GM19372 (cell line): ENCODE measurements around the gene CCDC178.
A peak's percentile ranks its signal among the peaks of the same experiment; 100 is the strongest.
"Not testable (repeated sequence)": the region's sequence is repeated elsewhere in the genome, so short reads cannot be mapped to it uniquely, and the experiment has no call there.

Experiments
- ATAC-seq: cut with Tn5 transposase; IDR thresholded peaks from one replicate; pipeline ENCODE4 v1.9.1; 2021; ENCODE audit warnings: mild to moderate bottlenecking, low read depth, moderate library complexity; ENCODE audit not compliant: unreplicated experiment

The CCDC178 gene

DNA sequence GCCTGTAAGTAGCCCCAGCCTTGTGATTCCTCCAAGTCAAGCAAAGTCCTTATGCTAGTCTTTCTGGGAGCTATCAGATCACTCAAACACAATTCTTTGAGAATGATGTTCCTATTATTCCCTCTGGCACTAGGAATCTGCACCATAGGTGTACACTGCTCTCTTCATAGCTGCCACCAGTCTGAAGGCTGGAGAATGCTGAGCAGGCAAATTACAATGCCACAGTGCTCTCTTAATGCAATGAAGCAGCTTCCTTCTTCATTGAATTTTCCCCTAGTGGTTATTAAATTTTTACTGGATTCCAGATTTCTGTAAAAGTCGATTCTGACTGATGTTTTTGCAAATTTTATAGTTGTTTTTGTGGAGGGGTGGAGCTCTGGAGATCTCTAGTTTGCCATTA, 84.8 kb downstream of the CCDC178 start:
- ATAC-seq: no peak

DNA sequence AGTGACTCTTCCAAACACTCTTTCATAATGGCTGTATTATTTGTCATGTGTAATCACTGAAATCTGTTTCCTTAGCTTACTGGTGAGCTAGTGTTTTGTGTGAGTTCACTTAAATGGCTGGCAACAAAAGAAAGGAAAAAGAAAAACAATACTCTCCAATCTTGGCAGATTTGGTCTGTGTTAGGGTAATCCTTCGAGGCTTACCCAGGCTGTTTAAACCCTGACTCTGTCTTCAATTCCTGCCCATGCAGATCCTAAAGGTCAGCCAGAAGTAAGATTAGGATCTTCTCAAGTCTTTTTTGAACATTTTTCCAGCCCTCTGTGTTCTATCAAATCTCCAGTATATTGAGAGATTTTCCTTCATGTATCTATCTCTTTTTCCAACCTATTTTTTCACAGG, 85.3 kb downstream of the CCDC178 start:
- ATAC-seq: no peak

- ATAC-seq: no peak
These were observed 90.3 kb downstream of the CCDC178 start for GRCh38 chr18:33350256-33350655.

DNA sequence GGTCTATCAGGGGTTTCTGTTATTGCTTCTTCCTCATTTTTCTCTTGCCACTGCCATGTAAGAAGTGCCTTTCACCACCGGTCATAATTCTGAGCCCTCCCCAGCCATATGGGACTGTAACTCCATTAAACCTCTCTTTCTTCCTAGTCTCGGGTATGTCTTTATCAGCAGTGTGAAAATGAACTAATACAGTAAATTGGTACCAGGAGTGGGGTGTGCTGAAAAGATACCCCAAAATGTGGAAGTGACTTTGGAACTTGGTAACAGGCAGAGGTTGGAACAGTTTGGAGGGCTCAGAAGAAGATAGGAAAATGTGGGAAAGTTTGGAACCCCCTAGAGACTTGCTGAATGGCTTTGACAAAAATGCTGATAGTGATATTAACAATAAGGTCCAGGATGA, 100.8 kb downstream of the CCDC178 start:
- not testable (repeated sequence) for ATAC-seq

DNA sequence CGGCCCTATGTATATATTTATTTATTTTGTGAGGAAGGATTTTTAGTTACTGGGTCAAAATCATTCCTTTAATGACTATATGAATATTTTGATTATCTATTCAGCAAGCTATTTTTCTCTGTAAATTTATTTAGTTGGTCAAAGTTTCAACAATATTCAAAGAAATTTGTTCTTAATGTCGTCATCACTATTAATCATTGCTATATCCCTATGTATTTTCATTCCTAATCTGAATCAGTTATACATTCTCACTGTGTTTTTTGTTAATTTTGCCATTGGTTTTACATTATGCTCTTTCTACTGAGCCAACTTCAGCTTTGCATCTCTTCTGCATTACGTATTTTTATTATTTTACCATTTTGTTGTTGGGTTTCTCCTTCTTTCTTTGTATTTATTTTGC, 105.7 kb downstream of the CCDC178 start:
- ATAC-seq: no peak

DNA sequence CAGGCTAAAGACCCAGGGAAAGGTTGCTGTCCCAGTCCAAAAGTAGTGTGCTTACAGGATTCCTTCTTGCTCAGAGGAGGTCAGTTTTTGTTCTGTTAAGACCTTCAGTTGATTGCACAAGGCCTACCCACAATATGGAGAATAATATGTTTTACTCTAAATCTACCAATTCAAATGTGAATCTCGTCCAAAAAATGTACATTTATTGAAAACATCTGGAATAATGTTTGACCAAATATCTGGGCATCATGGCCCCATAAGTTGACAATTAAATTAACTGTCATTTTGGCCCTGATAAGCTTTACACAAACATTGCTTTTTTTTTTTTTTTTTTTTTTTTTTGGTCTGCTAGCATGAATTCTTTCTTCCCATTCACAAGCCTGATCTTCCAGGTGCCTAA, 109.8 kb downstream of the CCDC178 start:
- no peak for ATAC-seq

GRCh38 chr18:33326975-33327374, 113.5 kb downstream of the CCDC178 start:
- ATAC-seq: no peak

GRCh38 chr18:33317640-33318039, 122.9 kb downstream of the CCDC178 start:
- no peak for ATAC-seq

GRCh38 chr18:33316146-33316587, 124.4 kb downstream of the CCDC178 start:
- ATAC-seq: no peak

GRCh38 chr18:33307520-33307919, 133.0 kb downstream of the CCDC178 start:
- ATAC-seq: no peak

DNA sequence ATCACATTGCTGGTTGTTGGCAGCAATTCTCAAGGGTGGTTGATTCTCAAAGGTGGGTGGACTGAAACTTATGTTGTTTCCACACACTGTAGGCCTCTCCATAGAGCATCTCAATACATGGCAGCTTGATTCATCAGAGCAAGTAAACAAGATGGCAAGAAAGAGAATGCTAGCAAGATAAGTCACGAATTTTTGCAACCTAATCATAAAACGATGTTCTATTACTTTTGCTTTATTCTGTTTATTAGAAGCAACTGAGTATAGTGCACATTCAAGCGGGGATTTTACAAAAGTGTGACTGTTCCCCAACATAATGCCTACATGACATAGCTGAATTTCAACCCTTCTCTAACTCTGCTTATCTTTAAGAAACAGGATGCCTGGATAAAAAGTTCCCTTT, 136.2 kb downstream of the CCDC178 start:
- ATAC-seq: no peak

- ATAC-seq: no peak
These were observed 149.0 kb downstream of the CCDC178 start for GRCh38 chr18:33291539-33291938.

DNA sequence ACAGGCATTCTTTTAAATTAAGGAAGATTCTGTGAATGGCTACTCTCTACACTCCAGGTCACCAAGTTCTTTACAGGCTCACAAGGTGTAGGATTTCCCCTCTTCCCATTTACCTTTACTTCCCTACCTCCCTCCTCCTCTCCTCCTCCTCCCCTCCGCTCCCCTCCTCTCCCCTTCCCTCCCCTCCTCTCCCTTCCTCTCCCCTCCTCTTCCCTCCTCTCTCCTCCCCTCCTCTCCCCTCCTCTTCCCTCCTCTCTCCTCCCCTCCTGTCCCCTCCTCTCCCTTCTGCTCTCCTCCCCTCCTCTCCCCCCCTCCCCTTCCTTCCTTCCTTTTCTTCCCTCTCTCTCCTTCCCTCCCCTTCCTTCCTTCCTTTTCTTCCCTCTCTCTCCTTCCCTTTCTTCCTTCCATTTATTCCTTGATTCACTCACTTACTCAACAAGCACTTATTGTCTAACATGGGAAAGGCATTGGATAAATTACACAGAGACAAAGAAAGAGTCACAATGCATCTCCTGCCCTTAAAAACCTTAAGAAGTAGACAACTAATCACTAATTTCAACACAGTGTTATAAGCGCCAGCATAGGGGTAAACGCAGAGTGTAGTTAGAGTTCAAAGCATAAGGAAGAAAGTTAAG, 152.3 kb downstream of the CCDC178 start:
- no peak for ATAC-seq

DNA sequence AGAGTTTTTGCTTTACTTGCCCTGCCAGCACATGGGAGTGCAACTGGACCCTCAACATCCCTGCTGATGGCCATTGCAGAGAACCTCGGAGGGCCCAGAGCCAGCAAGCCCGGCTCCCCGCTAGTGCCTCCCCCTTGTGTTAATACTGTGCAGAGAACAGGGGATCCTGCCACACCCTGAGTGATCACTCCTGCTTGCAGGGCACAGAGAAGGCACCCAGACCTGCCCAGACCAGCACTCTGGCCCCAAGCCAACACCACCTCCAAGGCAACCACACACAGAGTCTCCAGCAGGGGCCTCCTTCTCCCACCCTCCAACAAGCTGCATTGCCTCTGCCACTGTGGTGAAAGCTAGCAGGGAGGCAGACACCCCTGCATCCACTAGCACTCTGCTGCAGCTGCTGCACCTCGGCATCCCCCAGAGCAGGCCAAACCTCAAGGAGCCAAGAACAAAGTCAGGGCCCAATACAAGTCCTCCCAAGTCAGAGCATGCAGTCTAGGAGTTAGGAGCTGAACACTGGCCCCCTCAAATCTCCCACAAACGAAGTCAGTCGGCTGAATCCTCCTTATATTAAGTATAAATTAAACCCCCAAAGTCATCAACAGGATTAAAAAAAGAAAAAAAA, 157.7 kb downstream of the CCDC178 start:
- no peak for ATAC-seq

DNA sequence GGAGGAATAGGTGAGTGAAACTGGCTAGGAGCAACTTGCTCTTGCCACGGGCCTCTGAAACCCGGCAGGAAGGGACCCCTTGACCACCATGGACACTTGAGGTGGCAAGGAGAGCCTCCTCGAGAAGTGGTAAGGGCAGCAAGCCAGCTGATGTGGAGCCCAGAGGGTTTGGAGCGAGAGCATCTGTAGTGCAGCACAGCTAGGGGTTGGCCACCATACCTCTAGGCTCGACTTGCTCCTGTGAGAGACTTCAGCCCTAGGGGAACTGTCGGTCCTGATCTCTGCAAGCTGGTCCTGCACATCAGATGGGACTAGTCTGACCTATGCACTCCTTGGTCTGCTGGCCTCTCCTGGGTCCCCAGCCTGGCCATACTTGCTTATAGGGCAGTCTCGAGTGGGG, 158.4 kb downstream of the CCDC178 start:
- no peak for ATAC-seq

DNA sequence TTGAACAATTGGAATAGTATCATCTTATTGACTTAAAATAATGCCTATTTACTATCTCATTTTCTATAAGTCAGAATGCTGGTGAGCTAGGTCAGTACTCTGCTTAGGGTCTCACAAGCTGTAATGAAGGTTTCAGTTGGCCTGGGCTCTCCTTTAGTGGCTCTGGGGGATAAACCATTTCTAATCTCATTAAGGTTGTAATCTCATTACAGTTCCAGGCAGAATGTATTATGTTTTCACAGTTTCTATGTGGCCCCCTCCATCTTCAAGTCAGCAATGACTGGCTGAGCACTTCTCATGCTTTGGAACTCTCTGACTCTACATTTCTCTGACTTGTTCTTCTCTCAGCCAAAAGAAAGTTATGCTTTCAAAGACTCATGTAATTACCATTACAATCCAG, 163.1 kb downstream of the CCDC178 start:
- no peak for ATAC-seq

- ATAC-seq: no peak
These were observed 164.7 kb downstream of the CCDC178 start for GRCh38 chr18:33275843-33276242.

DNA sequence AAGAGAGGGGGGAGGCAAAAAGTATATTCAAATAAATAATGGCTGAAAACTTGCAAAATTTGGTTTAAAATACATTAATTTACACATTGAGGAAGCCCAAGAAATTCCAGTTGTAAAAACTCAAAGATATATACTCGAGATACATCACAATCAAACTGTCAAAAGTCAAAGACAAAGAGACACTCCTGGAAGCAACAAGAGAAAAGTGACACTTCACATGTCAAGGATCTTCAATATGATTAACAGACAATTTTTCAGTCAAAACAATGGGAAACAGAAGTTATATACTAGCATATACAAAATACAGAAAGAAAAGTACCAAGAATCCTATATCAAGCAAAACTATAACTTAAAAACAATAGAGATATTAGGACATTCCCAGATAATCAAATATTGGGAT, 170.2 kb downstream of the CCDC178 start:
- no peak for ATAC-seq

DNA sequence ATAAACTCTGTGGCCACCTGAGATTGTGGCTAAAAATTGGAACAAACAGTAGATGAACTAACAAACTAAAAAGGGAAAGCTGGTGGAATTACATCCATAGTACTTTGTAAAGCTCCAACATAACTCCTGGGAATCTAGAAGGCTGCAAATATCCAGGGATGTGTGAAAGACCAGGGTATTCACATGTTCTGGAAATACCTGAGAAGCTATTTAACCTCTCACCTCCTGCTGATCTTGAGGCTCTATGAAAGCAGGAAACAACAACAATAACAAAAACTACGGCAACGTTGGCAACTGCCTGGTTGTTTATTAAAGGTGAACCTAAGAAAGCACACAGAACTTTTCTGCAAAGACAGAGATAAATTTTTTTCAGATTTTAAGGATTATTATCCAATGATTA, 171.3 kb downstream of the CCDC178 start:
- no peak for ATAC-seq

- ATAC-seq: no peak
These were observed 176.0 kb downstream of the CCDC178 start for GRCh38 chr18:33264566-33264965.

GRCh38 chr18:33239298-33239697, 201.2 kb downstream of the CCDC178 start:
- no peak for ATAC-seq

GRCh38 chr18:33232318-33232626, 208.2 kb downstream of the CCDC178 start:
- ATAC-seq: peak; percentile 17
